ENCODE measurements around the gene NFIA. TPM values are rescaled to one million over a fixed set of nuclear protein-coding genes. Genes with fewer than 3 reads are reported as not detected.

Gene NFIA
- total RNA-seq, 4 donors from 2014 or later: 32.0 to 160 (median 32.9) TPM

DNA sequence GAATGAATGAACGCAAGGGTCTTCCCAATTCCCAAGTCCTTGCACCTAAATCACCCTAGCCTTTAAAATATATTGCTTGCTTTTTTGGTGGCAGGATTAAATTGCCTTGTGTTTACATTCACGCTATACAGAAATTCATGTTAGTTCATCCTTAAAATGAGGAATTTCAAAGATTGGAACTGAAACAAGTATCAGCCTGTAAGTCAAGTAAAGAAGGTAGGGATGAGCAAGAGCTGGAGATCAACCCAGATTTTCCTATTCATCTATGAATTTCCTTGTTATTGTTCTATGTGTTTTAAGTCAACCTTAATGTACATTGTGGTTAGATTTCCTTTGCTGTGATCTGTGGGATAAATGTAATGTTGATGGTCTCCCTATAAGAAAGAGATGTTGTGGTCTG, 248.2 kb downstream of the NFIA start:
- TF ChIP-seq, protein P1, sequence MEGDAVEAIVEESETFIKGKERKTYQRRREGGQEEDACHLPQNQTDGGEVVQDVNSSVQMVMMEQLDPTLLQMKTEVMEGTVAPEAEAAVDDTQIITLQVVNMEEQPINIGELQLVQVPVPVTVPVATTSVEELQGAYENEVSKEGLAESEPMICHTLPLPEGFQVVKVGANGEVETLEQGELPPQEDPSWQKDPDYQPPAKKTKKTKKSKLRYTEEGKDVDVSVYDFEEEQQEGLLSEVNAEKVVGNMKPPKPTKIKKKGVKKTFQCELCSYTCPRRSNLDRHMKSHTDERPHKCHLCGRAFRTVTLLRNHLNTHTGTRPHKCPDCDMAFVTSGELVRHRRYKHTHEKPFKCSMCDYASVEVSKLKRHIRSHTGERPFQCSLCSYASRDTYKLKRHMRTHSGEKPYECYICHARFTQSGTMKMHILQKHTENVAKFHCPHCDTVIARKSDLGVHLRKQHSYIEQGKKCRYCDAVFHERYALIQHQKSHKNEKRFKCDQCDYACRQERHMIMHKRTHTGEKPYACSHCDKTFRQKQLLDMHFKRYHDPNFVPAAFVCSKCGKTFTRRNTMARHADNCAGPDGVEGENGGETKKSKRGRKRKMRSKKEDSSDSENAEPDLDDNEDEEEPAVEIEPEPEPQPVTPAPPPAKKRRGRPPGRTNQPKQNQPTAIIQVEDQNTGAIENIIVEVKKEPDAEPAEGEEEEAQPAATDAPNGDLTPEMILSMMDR (IDR thresholded peaks at IDR 0.05): no peak
- Histone ChIP-seq H3K4me3 (no peak overlapping the region), H3K27me3 (no peaks in the 10 kb centered on the region), H3K36me3 (no peaks in the 10 kb centered on the region), H3K27ac (no peak overlapping the region), H3K9me3 (no peaks in the 10 kb centered on the region), H3K4me1 (no peaks in the 10 kb centered on the region)
- no peak for DNase-seq

DNA sequence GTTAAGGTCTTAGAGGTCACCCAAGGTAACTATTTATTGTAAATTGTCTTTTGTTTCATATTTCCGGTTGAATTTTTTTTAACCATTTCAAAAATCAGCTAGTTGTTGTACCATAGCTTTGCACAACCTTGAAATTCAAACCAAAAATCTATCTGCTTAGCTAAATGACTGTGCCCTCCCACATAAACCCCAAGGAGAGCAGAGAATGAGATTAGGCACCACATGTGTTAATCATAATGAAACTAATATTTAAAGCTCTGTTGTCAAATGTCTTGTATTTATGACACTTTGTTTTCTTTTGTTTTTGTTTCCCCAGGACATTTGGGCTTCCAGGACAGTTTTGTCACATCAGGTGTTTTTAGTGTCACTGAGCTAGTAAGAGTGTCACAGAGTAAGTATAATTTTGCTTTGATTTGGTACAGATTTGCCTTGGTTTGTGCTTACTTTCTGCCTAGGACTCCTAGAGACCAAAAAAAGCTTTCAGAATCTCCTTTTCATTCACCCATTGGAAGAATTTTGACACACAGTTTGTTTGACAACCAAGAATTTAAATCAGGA, 249.9 kb downstream of the NFIA start:
- no peaks in the 10 kb centered on the region for H3K36me3 ChIP-seq
- DNase-seq: no peak
- H3K4me3 ChIP-seq: no peak overlapping the region
- peaks cover 0 to 4% (median 0%) of the 10 kb centered on the region in 4 donors for H3K4me1 ChIP-seq
- H3K27ac ChIP-seq: no peak overlapping the region
- no peaks in the 10 kb centered on the region for H3K27me3 ChIP-seq
- H3K9me3 ChIP-seq: no peaks in the 10 kb centered on the region
- no peak for TF ChIP-seq POLR2A (IDR thresholded peaks at IDR 0.05)
- TF ChIP-seq, protein P1 (IDR thresholded peaks at IDR 0.05): no peak

DNA sequence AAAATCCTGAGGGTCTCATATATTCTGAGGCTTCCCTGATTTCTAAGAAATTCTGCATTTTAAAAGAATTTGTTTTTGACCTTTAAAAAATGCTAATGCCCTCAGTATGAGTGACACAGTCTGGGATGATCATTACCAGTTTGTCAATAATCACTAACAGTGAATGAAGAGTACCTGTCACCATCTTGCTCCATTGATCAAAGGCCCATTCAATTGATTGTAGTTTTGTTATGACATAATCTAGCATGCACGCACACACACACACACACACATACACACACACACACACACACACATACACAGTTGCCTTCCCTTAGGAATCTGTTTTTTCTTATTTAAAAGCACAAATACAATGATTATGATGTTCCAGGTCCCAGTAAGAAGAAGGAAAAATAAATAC, 250.4 kb downstream of the NFIA start:
- no peak for DNase-seq
- peaks cover 0 to 9% (median 0%) of the 10 kb centered on the region in 4 donors for H3K4me1 ChIP-seq
- H3K27me3 ChIP-seq: no peaks in the 10 kb centered on the region
- H3K9me3 ChIP-seq: no peaks in the 10 kb centered on the region
- H3K36me3 ChIP-seq: no peaks in the 10 kb centered on the region
- no peak overlapping the region for H3K27ac ChIP-seq
- no peak overlapping the region for H3K4me3 ChIP-seq
- TF ChIP-seq, protein P1 (IDR thresholded peaks at IDR 0.05): no peak
- no peak for TF ChIP-seq POLR2A (IDR thresholded peaks at IDR 0.05)

DNA sequence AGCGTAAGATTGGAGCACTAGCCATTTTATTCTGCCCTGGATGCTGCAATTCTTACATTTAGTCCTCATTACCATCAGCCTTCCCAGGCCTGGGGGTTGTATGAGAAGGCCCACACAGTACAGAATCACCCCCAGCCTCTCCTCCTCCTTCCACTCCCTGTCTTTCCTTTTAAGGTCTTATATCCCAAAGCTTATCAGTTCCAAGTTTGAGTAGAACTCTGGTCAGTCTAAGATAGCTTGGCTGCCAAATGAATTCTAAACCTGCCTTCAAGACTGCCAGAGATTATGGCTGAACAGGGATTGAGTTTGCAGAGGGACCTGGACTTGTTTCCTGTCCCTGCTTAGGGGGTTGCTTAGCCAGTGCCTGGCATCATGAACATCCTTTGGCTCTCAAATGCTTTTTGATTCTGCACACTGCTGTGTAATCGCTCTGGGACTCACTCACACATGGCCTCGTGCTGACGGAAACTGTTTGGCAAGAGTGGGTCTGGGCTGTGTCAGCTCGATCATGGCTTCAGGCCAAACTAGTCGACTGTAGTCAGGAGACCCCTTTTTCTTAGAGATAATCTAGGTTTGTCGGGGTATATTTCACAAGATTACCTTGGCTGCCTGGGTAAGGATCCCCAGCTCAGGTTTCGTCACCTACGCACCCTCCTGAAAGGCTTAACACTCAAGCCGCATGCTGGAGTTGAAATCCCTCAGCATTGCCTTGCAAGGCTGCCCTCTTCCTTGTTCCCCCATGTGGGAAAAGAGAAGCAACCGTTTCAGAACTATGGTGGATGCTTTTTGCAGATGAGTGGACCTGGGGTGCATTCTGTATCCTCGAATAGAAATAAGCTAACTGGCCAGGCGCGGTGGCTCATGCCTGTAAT, 252.6 kb downstream of the NFIA start:
- no peak for TF ChIP-seq POLR2A (IDR thresholded peaks at IDR 0.05)
- TF ChIP-seq, protein P1 (IDR thresholded peaks at IDR 0.05): no peak
- Histone ChIP-seq H3K36me3 (no peaks in the 10 kb centered on the region), H3K4me3 (no peak overlapping the region), H3K27me3 (no peaks in the 10 kb centered on the region), H3K27ac (peak overlapping the region in 1 of 4 donors; percentile 15), H3K9me3 (no peaks in the 10 kb centered on the region), H3K4me1 (peaks cover 0 to 13% (median 0%) of the 10 kb centered on the region in 4 donors)
- no peak for DNase-seq

DNA sequence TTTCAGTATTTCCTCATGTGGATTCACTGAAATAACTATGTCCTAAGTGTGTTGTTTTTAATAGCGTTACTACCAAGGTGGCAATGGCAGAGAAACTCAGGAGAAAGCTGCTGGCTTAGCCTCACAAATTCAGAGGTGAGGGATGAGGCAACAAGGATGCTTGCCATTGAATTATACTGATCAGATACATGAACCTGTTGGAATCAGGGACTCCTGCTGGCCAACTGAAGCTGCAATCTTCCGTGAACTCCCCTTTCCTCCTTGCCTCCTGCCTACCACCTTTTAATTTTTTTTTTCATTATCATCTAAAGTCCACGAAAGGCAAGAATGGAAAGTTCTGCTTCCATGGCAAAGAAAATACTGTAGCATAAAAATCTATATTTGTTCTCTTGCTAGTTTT, 254.7 kb downstream of the NFIA start:
- H3K9me3 ChIP-seq: no peaks in the 10 kb centered on the region
- TF ChIP-seq, protein P1 (IDR thresholded peaks at IDR 0.05): peak in 1 of 6 experiments; percentile 17
- TF ChIP-seq POLR2A (IDR thresholded peaks at IDR 0.05): no peak
- DNase-seq: no peak
- no peaks in the 10 kb centered on the region for H3K27me3 ChIP-seq
- peak overlapping the region in 3 of 4 donors; percentile 31 to 71 (median 38) for H3K27ac ChIP-seq
- H3K36me3 ChIP-seq: no peaks in the 10 kb centered on the region
- no peak overlapping the region for H3K4me3 ChIP-seq
- H3K4me1 ChIP-seq: peaks cover 0 to 13% (median 0%) of the 10 kb centered on the region in 4 donors

Data from Peyer's patch (tissue), 4 donors.